Stimulated activated CD8-positive, alpha-beta memory T cell treated with anti-CD3 and anti-CD28 coated beads, Interleukin-15, amount 100 ng/mL, for 1 hour (primary cell): ENCODE data around the gene NTHL1.
"Not testable (repeated sequence)": the region's sequence is repeated elsewhere in the genome, so short reads cannot be mapped to it uniquely, and the experiment has no call there.

Experiments
- DNase-seq: peaks from one replicate; pipeline ENCODE4 v3.0.0-alpha.2; 2020; ENCODE audit warnings: low read depth

The NTHL1 gene

GRCh38 chr16:2040787-2041522 lies 6.7 kb downstream of the NTHL1 start:
- no peak for DNase-seq

- no peak for DNase-seq
Observed at GRCh38 chr16:2040041-2040786, 7.4 kb downstream of the NTHL1 start.

GRCh38 chr16:2039274-2040031 lies 8.2 kb downstream of the NTHL1 start:
- no peak for DNase-seq

- DNase-seq, result no peak
Observed at GRCh38 chr16:2038382-2039231, 9.0 kb downstream of the NTHL1 start.

GRCh38 chr16:2037647-2038381 lies 9.8 kb downstream of the NTHL1 start:
- DNase-seq, result no peak

GRCh38 chr16:2037115-2037514 lies 10.5 kb downstream of the NTHL1 start:
- DNase-seq, result no peak

GRCh38 chr16:2036200-2036966 lies 11.3 kb downstream of the NTHL1 start:
- no peak for DNase-seq

- no peak for DNase-seq
Observed at GRCh38 chr16:2035431-2036199, 12.0 kb downstream of the NTHL1 start.

GRCh38 chr16:2034696-2035430 lies 12.8 kb downstream of the NTHL1 start:
- DNase-seq, result no peak

GRCh38 chr16:2033909-2034695 lies 13.5 kb downstream of the NTHL1 start:
- DNase-seq, result not testable (repeated sequence)

GRCh38 chr16:2033057-2033908 lies 14.4 kb downstream of the NTHL1 start:
- DNase-seq, result no peak

- no peak for DNase-seq
Observed at GRCh38 chr16:2032285-2033056, 15.2 kb downstream of the NTHL1 start.

GRCh38 chr16:2031081-2031577 lies 16.5 kb downstream of the NTHL1 start:
- DNase-seq, result no peak

GRCh38 chr16:2030036-2030435 lies 17.6 kb downstream of the NTHL1 start:
- DNase-seq, result no peak

- no peak for DNase-seq
Observed at GRCh38 chr16:2029350-2029749, 18.3 kb downstream of the NTHL1 start.

GRCh38 chr16:2028620-2029220 lies 18.9 kb downstream of the NTHL1 start:
- no peak for DNase-seq
